Neural progenitor cell (in vitro differentiated cells): Measurements from ENCODE around the gene ERGIC1. TPM values are rescaled to one million over a fixed set of nuclear protein-coding genes. Genes with fewer than 3 reads are reported as not detected.

Experiments used
- DNase-seq: peaks from one replicate; pipeline ENCODE4 v3.0.0-alpha.2; 2016; ENCODE audit warnings: low spot score
- H2AFZ ChIP-seq: fragments of 200-600 bp; sonication (generic); replicated peaks from 2 replicates; pipeline ENCODE4 v1.6.1; 2016; ENCODE audit warnings: antibody characterized with exemption
- H3F3A ChIP-seq: fragments of 200-600 bp; sonication (generic); 2 replicates; pipeline ENCODE4 v1.6.1; 2016; ENCODE audit warnings: antibody characterized with exemption, low read depth
- H3K27ac ChIP-seq: fragments of 200-600 bp; sonication (generic); 2 replicates; pipeline ENCODE4 v1.5.1; 2016; ENCODE audit warnings: mild to moderate bottlenecking
- H3K27me3 ChIP-seq: fragments of 200-600 bp; sonication (generic); 2 replicates; pipeline ENCODE4 v1.6.1; 2016; ENCODE audit warnings: mild to moderate bottlenecking, moderate library complexity
- H3K36me3 ChIP-seq: fragments of 200-600 bp; sonication (generic); 2 replicates; pipeline ENCODE4 v1.5.1; 2016
- H3K4me1 ChIP-seq: fragments of 200-600 bp; sonication (generic); 2 replicates; pipeline ENCODE4 v1.6.1; 2016; ENCODE audit warnings: mixed run types
- H3K4me2 ChIP-seq: fragments of 200-600 bp; sonication (generic); 2 replicates; pipeline ENCODE4 v1.6.1; 2016
- H3K4me3 ChIP-seq: fragments of 200-600 bp; sonication (generic); 2 replicates; pipeline ENCODE4 v1.5.1; 2016
- H3K79me2 ChIP-seq: fragments of 200-600 bp; sonication (generic); 2 replicates; pipeline ENCODE4 v1.6.1; 2016; ENCODE audit warnings: low read depth
- H3K9ac ChIP-seq: fragments of 200-600 bp; sonication (generic); 2 replicates; pipeline ENCODE4 v1.6.1; 2016
- H3K9me3 ChIP-seq: fragments of 200-600 bp; sonication (generic); 2 replicates; pipeline ENCODE4 v1.5.1; 2016; ENCODE audit warnings: low read depth
- H4K20me1 ChIP-seq: fragments of 200-600 bp; sonication (generic); 2 replicates; pipeline ENCODE4 v1.6.1; 2016; ENCODE audit warnings: low read depth
- H3K27ac Mint-ChIP-seq: 3 replicates; pipeline ENCODE4 v1.8.0; 2021; ENCODE audit warnings: mixed read lengths
- H3K27me3 Mint-ChIP-seq: 2 replicates; pipeline ENCODE4 v1.8.0; 2022; ENCODE audit warnings: low read depth, mild to moderate bottlenecking, inconsistent platforms, moderate library complexity, mixed read lengths; ENCODE audit not compliant: insufficient read depth
- H3K36me3 Mint-ChIP-seq: 3 replicates; pipeline ENCODE4 v1.8.0; 2021; ENCODE audit warnings: mixed read lengths
- H3K4me1 Mint-ChIP-seq: 3 replicates; pipeline ENCODE4 v1.8.0; 2021; ENCODE audit warnings: mixed read lengths
- H3K4me3 Mint-ChIP-seq: 3 replicates; pipeline ENCODE4 v1.8.0; 2021; ENCODE audit warnings: mild to moderate bottlenecking, moderate library complexity, mixed read lengths
- H3K9me3 Mint-ChIP-seq: 3 replicates; pipeline ENCODE4 v1.8.0; 2020; ENCODE audit warnings: mixed read lengths
- CTCF ChIP-seq: fragments of 200-600 bp; sonication (generic); IDR thresholded peaks from 2 replicates; pipeline ENCODE4 v1.5.1; 2017; ENCODE audit warnings: antibody characterized with exemption, mild to moderate bottlenecking
- EZH2 ChIP-seq: fragments of 200-600 bp; sonication (generic); IDR thresholded peaks from 2 replicates; pipeline ENCODE4 v1.6.1; 2017; ENCODE audit warnings: antibody characterized with exemption, mild to moderate bottlenecking, moderate library complexity
- EZH2phosphoT487 ChIP-seq: fragments of 200-600 bp; sonication (generic); IDR thresholded peaks from 2 replicates; pipeline ENCODE4 v1.6.1; 2017; ENCODE audit warnings: antibody characterized with exemption
- total RNA-seq: library from RNA; depleted of rRNA; stranded (reverse); fragments of >200 nt; gene quantifications from 2 replicates; pipeline ENCODE4 v1.2.3, GENCODE V29; 2015; ENCODE audit warnings: low replicate concordance

ERGIC1 gene
- total RNA-seq, 1 donor from 2014 or later = 28.7 TPM

DNA sequence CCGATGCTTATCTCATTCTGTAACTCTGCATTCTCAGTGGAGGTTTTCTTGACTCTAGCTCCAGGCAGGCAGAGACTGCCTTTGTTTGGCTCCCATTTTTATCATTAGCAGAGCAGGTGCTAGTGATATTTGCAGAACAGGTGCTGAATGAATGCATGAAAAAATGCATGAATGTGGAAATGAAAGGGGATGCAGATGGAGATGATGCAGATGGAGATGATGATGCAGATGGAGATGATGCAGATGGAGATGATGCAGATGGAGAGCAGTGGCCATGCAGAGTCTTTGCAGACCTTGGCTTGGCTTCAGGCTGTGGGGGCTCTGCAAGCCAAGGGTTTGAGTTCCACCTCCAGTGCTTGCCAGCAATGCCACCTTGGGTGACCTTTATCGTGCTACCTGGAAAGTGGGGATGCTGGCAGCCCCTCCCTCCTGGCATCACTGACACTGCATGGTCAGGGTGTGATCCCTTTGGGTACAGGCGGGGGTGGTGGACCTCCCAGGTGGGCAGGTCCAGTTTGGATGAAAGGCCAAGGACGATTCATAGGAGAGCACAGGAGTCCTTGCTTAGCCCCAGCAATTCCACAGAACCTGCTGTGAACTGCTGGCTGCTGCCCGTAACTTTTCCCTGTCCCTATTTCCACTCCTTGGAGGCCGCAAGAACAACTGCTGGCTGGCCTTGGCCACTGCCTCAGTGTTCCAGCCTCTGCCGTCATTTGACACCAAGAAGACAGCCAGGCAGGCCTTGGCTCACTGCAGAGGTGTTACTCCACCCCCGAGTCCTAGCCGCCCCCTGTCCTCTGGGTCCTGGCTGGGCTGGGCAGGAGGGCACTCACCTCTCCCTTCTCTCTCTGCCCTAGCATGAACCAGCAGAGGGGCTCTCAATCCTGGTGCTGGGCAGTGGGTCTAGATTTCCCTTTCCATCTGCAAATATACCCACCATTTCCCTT is 33.0 kb downstream of the ERGIC1 start:
- no peak for TF ChIP-seq EZH2phosphoT487
- TF ChIP-seq CTCF = no peak
- no peak for TF ChIP-seq EZH2
- Histone ChIP-seq H3K4me2 (no peak overlapping the region), H3K79me2 (peaks cover 25% of the 10 kb centered on the region), H3K4me3 (no peak overlapping the region), H3K27ac (no peak overlapping the region), H4K20me1 (peaks cover 80% of the 10 kb centered on the region), H3K9ac (no peak overlapping the region), H3K27me3 (no peaks in the 10 kb centered on the region), H3K9me3 (no peaks in the 10 kb centered on the region), H3F3A (no peaks in the 10 kb centered on the region), H3K36me3 (no peaks in the 10 kb centered on the region), H2AFZ (no peak overlapping the region), H3K4me1 (peaks cover 24% of the 10 kb centered on the region)
- H3K4me3 Mint-ChIP-seq = no peak overlapping the region
- no peaks in the 10 kb centered on the region for H3K9me3 Mint-ChIP-seq
- no peaks in the 10 kb centered on the region for H3K36me3 Mint-ChIP-seq
- no peaks in the 10 kb centered on the region for H3K27me3 Mint-ChIP-seq
- peaks cover 25% of the 10 kb centered on the region for H3K4me1 Mint-ChIP-seq
- no peak overlapping the region for H3K27ac Mint-ChIP-seq
- no peak for DNase-seq

GRCh38 chr5:172867761-172868435 is 33.8 kb downstream of the ERGIC1 start:
- peaks cover 25% of the 10 kb centered on the region for H3K4me1 ChIP-seq
- no peak overlapping the region for H3K27ac Mint-ChIP-seq

GRCh38 chr5:172868436-172868923 is 34.4 kb downstream of the ERGIC1 start:
- no peak overlapping the region for H3K9ac ChIP-seq
- H4K20me1 ChIP-seq = peaks cover 82% of the 10 kb centered on the region
- Mint-ChIP-seq H3K9me3 (no peaks in the 10 kb centered on the region), H3K4me1 (peaks cover 19% of the 10 kb centered on the region), H3K27me3 (no peaks in the 10 kb centered on the region), H3K27ac (peak overlapping the region; percentile 10), H3K36me3 (no peaks in the 10 kb centered on the region), H3K4me3 (no peak overlapping the region)
- H3K4me3 ChIP-seq = no peak overlapping the region
- no peaks in the 10 kb centered on the region for H3F3A ChIP-seq
- no peak for DNase-seq
- H3K36me3 ChIP-seq = no peaks in the 10 kb centered on the region
- H2AFZ ChIP-seq = no peak overlapping the region
- H3K27me3 ChIP-seq = no peaks in the 10 kb centered on the region
- H3K27ac ChIP-seq = no peak overlapping the region
- no peak overlapping the region for H3K4me2 ChIP-seq
- TF ChIP-seq EZH2phosphoT487 = no peak
- no peak for TF ChIP-seq CTCF
- no peak for TF ChIP-seq EZH2
- H3K9me3 ChIP-seq = no peaks in the 10 kb centered on the region
- H3K79me2 ChIP-seq = peaks cover 17% of the 10 kb centered on the region
- H3K4me1 ChIP-seq = peaks cover 22% of the 10 kb centered on the region

More at GRCh38 chr5:172867761-172868435, 33.8 kb downstream of the ERGIC1 start:
- H3K9ac ChIP-seq = no peak overlapping the region
- no peaks in the 10 kb centered on the region for H3F3A ChIP-seq
- Mint-ChIP-seq H3K36me3 (no peaks in the 10 kb centered on the region), H3K9me3 (no peaks in the 10 kb centered on the region), H3K27me3 (no peaks in the 10 kb centered on the region), H3K4me1 (peaks cover 23% of the 10 kb centered on the region), H3K4me3 (no peak overlapping the region)
- no peaks in the 10 kb centered on the region for H3K9me3 ChIP-seq
- no peaks in the 10 kb centered on the region for H3K36me3 ChIP-seq
- no peak for TF ChIP-seq CTCF
- no peak for TF ChIP-seq EZH2phosphoT487
- H3K79me2 ChIP-seq = peaks cover 23% of the 10 kb centered on the region
- peaks cover 81% of the 10 kb centered on the region for H4K20me1 ChIP-seq
- H3K27me3 ChIP-seq = no peaks in the 10 kb centered on the region
- no peak overlapping the region for H2AFZ ChIP-seq
- H3K4me2 ChIP-seq = no peak overlapping the region
- H3K27ac ChIP-seq = no peak overlapping the region
- H3K4me3 ChIP-seq = no peak overlapping the region
- no peak for DNase-seq
